IPS-11a (cell line): ENCODE data around the gene SCFD2.

ENCODE experiments used
- H3K4me3 ChIP-seq: one replicate; pipeline ENCODE4 v1.5.1; 2013; ENCODE audit warnings: low read depth, low read length, control low read depth

Gene SCFD2

DNA sequence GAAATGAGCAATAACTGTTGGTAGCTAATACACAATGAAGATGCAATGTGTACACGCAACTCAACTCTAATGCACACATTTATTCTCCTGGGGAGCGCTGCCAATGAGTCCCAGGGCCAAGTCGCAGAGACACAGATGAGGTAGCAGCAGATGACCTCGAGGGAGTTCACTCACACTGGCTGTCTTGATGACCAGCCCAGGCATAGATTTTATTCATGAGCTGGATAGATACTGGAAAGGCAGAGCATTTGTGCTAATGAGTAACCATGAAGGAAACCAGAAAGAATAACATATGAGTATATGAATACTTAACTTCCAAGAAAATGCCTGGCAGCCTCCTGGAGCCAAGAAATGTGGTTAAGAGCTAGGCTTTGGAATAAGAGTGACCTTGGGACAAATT, 461.4 kb downstream of the SCFD2 start:
- H3K4me3 ChIP-seq: no peak overlapping the region

DNA sequence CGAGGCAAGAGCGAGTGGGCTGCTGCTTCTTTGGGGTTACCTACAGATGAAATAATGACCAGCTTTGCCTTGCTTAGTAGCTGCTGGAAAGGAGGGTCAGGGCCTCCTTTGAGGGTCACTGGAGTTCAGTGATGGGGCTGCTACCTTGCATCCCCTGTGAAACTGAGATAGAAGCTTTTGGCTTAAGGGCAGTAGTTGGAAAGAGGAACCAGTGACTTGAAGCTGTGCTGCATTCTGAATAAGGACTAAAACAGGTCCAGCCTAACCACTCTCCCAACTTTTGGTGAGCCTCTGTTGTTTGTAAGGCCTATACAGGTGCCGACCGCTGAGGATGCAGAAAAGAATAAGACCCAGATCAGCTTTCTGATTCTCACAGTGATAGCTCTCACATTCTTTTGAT, 462.6 kb downstream of the SCFD2 start:
- H3K4me3 ChIP-seq: no peak overlapping the region

DNA sequence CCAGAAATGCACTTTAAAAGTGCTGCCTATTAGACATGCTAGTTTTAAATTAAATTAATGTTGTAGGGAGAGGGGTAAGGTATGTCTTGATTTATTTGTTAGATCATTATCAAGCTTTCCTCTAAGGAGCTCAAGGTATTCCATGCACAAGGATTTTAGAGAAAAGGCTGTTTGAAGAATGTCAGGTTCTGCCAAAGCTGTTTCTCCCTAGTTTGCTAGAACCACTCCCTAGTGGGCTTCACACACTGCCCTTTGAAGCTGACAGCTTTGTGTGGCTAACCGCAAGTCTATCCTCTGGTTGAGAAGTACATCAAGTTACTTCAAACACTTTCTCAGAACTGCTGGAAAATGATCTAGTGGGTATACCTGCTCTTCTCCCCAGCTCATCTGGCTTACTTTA, 471.4 kb downstream of the SCFD2 start:
- H3K4me3 ChIP-seq: no peak overlapping the region

GRCh38 chr4:52892880-52893279, 473.0 kb downstream of the SCFD2 start:
- no peak overlapping the region for H3K4me3 ChIP-seq

GRCh38 chr4:52891743-52892142, 474.1 kb downstream of the SCFD2 start:
- no peak overlapping the region for H3K4me3 ChIP-seq

- no peak overlapping the region for H3K4me3 ChIP-seq
Observed at GRCh38 chr4:52890521-52890791, 475.4 kb downstream of the SCFD2 start.

- no peak overlapping the region for H3K4me3 ChIP-seq
Observed at GRCh38 chr4:52889778-52890520, 475.9 kb downstream of the SCFD2 start.

GRCh38 chr4:52889354-52889753, 476.5 kb downstream of the SCFD2 start:
- H3K4me3 ChIP-seq: no peak overlapping the region

- H3K4me3 ChIP-seq: no peak overlapping the region
Observed at GRCh38 chr4:52884994-52885393, 480.9 kb downstream of the SCFD2 start.

DNA sequence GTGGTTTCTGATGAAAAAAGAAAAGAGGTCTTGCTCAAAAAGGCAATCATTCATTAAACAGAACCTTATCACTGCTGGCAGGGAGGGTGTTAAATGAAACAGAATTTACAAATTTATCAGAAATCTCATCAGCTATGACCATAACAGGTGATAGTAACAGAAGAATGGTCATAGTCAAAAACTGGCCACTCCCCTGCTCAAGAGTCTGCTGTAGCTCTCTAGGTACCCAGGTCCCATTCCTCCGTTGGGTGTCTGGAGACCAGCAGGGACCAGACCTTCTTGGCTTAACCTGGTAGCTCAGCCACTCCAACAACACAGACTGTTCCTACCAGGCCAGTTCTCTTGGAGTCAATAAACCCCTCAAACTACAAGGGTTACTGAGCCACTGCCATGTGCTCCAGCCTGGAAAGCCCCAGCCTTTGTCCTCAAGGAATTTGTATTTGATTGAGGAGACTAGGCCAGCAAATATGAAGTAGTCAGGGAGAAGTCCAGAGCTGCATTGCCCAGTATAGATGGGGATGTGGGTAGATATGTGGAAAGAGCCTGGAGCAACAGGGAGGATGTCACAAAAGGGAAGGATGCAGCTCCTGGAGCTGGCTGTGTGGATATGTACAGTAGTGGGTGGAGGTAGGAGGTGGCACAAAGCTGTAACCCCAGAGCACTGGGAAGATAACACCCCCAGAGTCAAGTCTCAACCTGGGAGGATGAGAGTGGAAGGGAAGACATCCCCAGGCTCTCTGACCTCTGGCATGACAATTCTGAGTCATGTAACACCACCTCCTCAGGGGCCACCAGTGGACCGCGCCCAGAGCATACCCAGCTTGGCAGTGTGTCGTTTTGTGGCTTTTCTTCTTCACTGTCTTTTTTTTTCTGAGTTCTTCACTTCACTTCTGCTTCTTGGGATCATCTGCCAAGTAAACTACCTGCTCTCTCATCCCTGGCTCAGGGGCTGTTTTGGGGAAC, 481.9 kb downstream of the SCFD2 start:
- H3K4me3 ChIP-seq: no peak overlapping the region

DNA sequence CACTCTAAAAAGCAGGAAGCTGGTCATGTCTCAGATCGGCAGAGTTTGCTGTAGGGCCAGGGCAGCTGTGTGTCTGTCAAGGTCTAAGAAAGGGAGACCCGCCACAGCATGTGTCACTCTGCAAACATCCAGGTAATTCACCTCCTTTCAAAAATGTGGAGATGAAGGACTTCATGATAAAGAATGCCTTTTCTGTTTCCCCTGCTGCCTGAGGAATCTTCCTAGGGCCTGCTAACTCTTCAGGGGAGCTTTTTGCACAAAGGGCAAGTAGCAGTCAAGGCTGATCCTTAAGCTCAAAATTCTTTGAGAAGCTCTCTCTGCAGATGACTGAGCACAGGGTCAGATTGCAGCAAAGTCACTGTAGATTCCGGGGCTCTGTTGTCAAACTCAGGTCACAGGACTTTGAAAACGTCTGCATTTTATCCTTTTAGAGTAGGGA, 482.7 kb downstream of the SCFD2 start:
- no peak overlapping the region for H3K4me3 ChIP-seq

DNA sequence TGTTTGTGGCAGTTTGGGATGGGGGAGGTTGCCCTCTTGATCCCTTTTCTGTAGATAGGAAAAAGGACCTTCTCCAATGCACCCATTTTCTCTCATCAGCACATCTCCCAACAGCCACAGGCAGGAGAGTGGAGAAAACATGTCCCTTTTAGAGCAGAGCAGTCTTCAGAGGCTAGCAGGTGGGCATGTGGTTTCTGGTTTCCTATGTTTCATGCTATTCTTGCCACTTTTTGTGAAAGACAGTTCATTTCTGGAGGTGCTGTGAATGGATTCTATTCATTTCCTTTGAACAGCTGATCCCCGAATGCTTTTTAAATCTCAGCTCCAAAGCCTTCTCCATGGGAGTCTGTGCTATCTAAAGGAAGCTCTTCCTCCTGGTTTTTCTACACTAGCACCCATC, 484.9 kb downstream of the SCFD2 start:
- no peak overlapping the region for H3K4me3 ChIP-seq

GRCh38 chr4:52879471-52879870, 486.4 kb downstream of the SCFD2 start:
- no peak overlapping the region for H3K4me3 ChIP-seq

DNA sequence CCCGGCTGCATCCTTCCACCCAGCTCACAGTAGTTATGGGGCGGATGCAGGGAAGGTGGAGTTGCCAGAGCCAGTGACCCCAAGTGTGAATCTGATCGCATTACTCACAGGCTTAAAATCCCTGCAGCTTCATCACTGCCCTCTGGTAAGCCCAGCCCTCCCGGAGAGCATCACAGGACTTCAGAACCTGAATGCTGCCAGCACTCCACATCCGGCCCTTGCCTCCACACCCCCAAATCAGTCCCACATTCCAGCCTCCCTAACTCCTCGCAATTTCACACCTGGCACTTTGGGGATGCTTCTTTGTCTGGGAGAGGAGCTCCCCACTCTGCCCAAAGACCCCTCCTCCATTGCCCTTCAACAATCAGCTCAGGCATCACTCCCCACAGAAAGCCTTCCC, 488.2 kb downstream of the SCFD2 start:
- H3K4me3 ChIP-seq: no peak overlapping the region

- H3K4me3 ChIP-seq: no peak overlapping the region
Observed at GRCh38 chr4:52877036-52877435, 488.8 kb downstream of the SCFD2 start.

- no peak overlapping the region for H3K4me3 ChIP-seq
Observed at GRCh38 chr4:52876069-52876468, 489.8 kb downstream of the SCFD2 start.

DNA sequence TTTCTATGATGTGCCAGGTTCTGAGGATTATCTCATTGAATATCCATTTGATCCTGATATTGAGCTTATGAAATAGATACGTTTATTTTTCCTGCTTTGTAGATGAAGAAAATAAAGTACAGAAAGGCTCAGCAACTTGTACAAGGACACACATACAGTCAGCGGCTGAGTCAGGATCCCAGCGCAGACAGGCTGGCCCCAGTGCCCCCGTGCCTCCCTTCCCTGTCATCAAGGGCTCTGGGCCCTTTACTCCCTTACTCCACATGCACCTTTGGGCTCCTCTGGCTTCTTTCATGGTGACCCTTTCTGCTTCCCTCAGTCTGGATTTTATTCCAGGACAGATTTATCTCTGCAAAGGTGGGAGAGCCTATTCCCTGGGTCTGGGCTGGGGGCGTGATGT, 490.9 kb downstream of the SCFD2 start:
- no peak overlapping the region for H3K4me3 ChIP-seq

DNA sequence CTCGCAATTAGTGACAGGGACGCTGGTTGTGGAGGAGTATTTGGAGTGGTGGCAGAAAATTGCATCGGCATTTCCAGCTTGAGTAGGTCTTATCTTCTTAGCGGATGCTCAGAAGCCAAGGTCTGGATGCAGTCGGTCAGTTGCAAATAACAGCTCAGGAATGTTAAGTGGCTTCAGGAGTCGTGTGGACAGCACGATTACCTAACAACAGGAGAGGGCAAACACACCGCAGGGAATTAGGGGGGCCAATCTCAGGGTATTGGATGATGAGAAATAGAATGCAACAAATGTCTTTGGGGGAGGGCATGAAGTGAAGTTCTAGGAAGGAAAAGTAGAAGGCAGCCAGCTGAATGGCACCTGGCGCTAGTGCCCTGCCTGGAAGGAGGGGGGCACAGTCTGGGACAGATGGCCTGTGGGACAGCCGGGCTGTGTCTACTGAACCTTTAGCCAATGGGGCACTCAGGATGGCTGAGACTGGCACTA, 492.0 kb downstream of the SCFD2 start:
- H3K4me3 ChIP-seq: no peak overlapping the region

- H3K4me3 ChIP-seq: no peak overlapping the region
Observed at GRCh38 chr4:52873191-52873590, 492.7 kb downstream of the SCFD2 start.

DNA sequence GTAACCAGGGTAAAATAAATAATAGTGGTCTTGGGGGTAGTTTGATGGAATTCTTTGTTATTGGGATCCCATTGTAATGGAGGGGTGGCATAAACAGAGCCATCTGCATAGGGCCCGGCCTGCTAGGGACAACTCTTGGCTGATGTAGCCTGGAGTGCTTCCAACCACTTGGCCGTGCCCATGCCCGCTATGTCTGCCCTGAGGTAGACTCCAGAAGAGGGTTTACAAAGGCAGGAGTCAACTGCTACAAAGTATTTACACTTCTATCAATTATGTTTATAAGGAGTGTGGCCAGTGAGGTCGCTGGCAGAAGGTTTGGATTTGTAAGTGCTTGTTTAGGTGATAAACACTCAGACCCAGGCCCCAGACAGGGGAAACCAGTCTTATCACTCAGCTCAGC, 495.6 kb downstream of the SCFD2 start:
- H3K4me3 ChIP-seq: no peak overlapping the region

DNA sequence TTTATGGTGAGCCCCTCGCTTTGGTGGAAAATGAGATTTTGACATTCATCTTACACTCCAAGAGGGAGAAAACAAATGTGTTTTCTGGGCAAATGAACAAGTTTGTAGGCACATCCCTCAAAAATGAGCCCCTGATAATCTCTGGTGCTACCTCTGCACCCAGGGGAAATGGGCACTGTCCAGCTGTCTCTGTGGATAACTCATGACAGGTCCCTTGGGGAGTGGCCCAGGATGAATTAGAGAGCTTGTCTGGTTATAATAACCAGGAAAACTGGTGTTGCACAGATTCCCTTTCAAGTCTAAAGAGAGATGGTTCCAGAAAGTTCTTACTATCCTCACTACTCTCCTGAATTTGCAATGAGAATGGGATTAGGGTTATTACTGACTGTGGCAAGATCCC, 496.2 kb downstream of the SCFD2 start:
- no peak overlapping the region for H3K4me3 ChIP-seq

GRCh38 chr4:52869196-52869595, 496.7 kb downstream of the SCFD2 start:
- no peak overlapping the region for H3K4me3 ChIP-seq
